A673 (cell line): ENCODE data around the gene DEFB129. TPM values are rescaled to one million over a fixed set of nuclear protein-coding genes. Genes with fewer than 3 reads are reported as not detected.

Experiments used
- BruUV-seq: library from RNA; stranded (reverse); fragments of 400-500 nt; replicated peaks from 2 replicates; lab custom pipeline; 2021; lab: Mats Ljungman, UMichigan
- CTCF ChIA-PET: fragments of 300-600 bp; sonication (Branson Sonifier 250); formaldehyde crosslinking; loops from one replicate; lab custom pipeline; 2022; ENCODE audit warnings: antibody characterized with exemption; lab: Charles Lee
- POLR2A ChIA-PET: fragments of 300-600 bp; sonication (Branson Sonifier 250); formaldehyde crosslinking; loops from one replicate; lab custom pipeline; 2022; ENCODE audit warnings: antibody characterized with exemption; ENCODE audit not compliant: low non-redundant PET; lab: Charles Lee
- DNase-seq: peaks from one replicate; pipeline ENCODE4 v3.0.0-alpha.2; 2015; ENCODE audit warnings: low spot score
- H3K27ac ChIP-seq: fragments of 200-600 bp; sonication (generic); 2 replicates; pipeline ENCODE4 v1.5.1; 2016; ENCODE audit warnings: mixed run types, low read depth, mild to moderate bottlenecking, mixed read lengths, antibody characterized with exemption, low read length; ENCODE audit not compliant: poor library complexity, severe bottlenecking
- H3K27me3 ChIP-seq: fragments of 200-600 bp; sonication (generic); replicated peaks from 2 replicates; pipeline ENCODE4 v1.6.1; 2017; ENCODE audit warnings: mixed run types, low read depth, mild to moderate bottlenecking, mixed read lengths, antibody characterized with exemption, low read length; ENCODE audit not compliant: insufficient read depth, poor library complexity
- H3K36me3 ChIP-seq: fragments of 200-600 bp; sonication (generic); 2 replicates; pipeline ENCODE4 v1.6.1; 2016; ENCODE audit warnings: mixed run types, mild to moderate bottlenecking, mixed read lengths, antibody characterized with exemption, low read length; ENCODE audit not compliant: insufficient read depth, poor library complexity, severe bottlenecking
- H3K4me1 ChIP-seq: fragments of 200-600 bp; sonication (generic); 2 replicates; pipeline ENCODE4 v1.6.1; 2017; ENCODE audit warnings: mixed run types, mild to moderate bottlenecking, mixed read lengths, antibody characterized with exemption, low read length; ENCODE audit not compliant: insufficient read depth, poor library complexity, severe bottlenecking
- H3K4me3 ChIP-seq: fragments of 200-600 bp; sonication (generic); 2 replicates; pipeline ENCODE4 v1.5.1; 2016; ENCODE audit warnings: low read depth, mixed run types, mild to moderate bottlenecking, mixed read lengths, low read length; ENCODE audit not compliant: poor library complexity, severe bottlenecking
- H3K9me3 ChIP-seq: fragments of 200-600 bp; sonication (generic); 2 replicates; pipeline ENCODE4 v1.6.1; 2016; ENCODE audit warnings: mixed run types, low read depth, mild to moderate bottlenecking, mixed read lengths, antibody characterized with exemption, low read length; ENCODE audit not compliant: poor library complexity, severe bottlenecking
- CTCF ChIP-seq: fragments of 300-800, 200-600 bp; sonication (generic); conservative IDR thresholded peaks from 2 replicates; pipeline ENCODE4 v1.5.1; 2017; ENCODE audit warnings: low read depth, mild to moderate bottlenecking, antibody characterized with exemption, low read length, moderate library complexity, mixed read lengths
- EZH2 ChIP-seq: fragments of 200-600 bp; sonication (generic); IDR thresholded peaks from 2 replicates; pipeline ENCODE4 v1.6.1; 2017; ENCODE audit warnings: borderline replicate concordance, low read depth, mild to moderate bottlenecking, mixed read lengths, antibody characterized with exemption, low read length; ENCODE audit not compliant: poor library complexity, severe bottlenecking
- intact Hi-C: fragments of 100-400 bp; cut with micrococcal nuclease; formaldehyde crosslinking; loops from one replicate; pipeline ENCODE4 v1.10.0; 2022; ENCODE audit not compliant: unreplicated experiment
- total RNA-seq: library from RNA; stranded (reverse); gene quantifications from 2 replicates; pipeline ENCODE4 v1.2.3, GENCODE V29; 2021

DEFB129 gene
- total RNA-seq, 1 experiment from 2014 or later, result not detected

GRCh38 chr20:208942-209566 is 18.0 kb upstream of the DEFB129 start:
- Histone ChIP-seq H3K9me3 (no peaks in the 10 kb centered on the region), H3K4me1 (no peaks in the 10 kb centered on the region), H3K27me3 (no peaks in the 10 kb centered on the region), H3K4me3 (no peak overlapping the region), H3K27ac (no peak overlapping the region), H3K36me3 (no peaks in the 10 kb centered on the region)
- CTCF ChIA-PET, result no interaction called here
- intact Hi-C loops, result loop anchor here (2.0 kb wide), 2 partner anchors 58 to 122 kb away; no protein-coding TSS in a partner anchor
- peak; percentile 69 for DNase-seq
- POLR2A ChIA-PET, result no interaction called here
- no TSS peak for BruUV-seq
- no peak for TF ChIP-seq EZH2
- TF ChIP-seq CTCF, result peak; percentile 76

DNA sequence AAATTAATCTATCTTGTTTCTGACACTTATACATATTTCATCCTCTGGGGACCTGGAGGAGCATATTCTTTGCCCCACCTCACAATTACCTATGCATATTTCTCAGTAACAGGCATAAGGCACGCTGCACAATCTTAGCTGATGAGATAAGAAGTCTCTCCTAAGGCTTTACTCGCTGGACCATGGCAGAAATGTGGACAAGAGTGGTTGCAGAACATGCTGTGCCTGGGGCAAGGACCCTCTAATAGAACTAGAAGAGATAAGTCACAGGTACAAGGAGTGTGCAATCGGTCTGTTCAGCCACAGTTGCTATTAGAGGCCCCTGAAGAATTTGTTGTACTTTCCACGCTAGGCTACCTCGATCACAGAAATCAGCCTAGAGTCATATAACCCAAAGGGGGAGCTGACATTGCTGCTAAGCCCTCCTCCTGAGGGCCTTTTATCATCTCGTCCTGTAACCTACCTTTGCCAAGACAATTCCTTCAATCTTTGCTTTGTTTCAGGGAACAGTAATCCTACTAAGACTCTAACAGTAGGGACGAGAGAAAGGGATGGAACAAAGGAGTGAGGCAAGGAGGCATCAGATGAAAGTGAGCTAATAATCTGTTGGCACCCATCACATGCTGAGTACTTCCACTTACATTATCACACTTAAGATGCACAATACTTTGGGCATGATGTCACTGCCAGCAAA is 16.1 kb upstream of the DEFB129 start:
- CTCF ChIA-PET, result no interaction called here
- Histone ChIP-seq H3K27me3 (no peaks in the 10 kb centered on the region), H3K4me1 (no peaks in the 10 kb centered on the region), H3K36me3 (no peaks in the 10 kb centered on the region), H3K27ac (no peak overlapping the region), H3K9me3 (no peaks in the 10 kb centered on the region), H3K4me3 (no peak overlapping the region)
- TF ChIP-seq EZH2, result no peak
- TF ChIP-seq CTCF, result no peak
- POLR2A ChIA-PET, result interaction anchor here (0.7 kb wide), 1 partner anchor 296 kb away, joined by 3 read pairs; no protein-coding TSS in a partner anchor
- no peak for DNase-seq
- intact Hi-C loops, result no loop called here
- no TSS peak for BruUV-seq

DNA sequence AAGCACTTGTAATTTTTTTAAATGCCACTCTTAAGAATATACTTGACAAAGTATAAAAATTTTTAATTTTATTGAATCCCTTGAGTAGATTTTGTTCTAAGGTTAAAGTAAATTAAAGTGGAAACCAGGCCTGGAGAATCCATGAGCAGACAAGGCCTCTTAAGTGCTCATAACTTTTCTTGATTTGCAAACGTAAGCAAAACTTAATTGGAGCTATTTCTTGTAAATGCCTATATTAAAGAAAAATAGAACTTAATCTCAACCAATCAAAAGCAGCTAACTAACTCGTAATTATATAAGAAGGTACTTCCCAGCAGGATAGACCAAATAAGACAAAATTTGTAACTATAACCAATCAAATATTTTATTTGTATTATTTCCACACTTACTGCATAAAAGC is 12.7 kb upstream of the DEFB129 start:
- CTCF ChIA-PET, result no interaction called here
- no peaks in the 10 kb centered on the region for H3K27me3 ChIP-seq
- TF ChIP-seq CTCF, result no peak
- no peak for TF ChIP-seq EZH2
- no peaks in the 10 kb centered on the region for H3K9me3 ChIP-seq
- H3K4me1 ChIP-seq, result no peaks in the 10 kb centered on the region
- BruUV-seq, result no TSS peak
- no peaks in the 10 kb centered on the region for H3K36me3 ChIP-seq
- intact Hi-C loops, result no loop called here
- no peak overlapping the region for H3K27ac ChIP-seq
- no peak for DNase-seq
- POLR2A ChIA-PET, result no interaction called here
- no peak overlapping the region for H3K4me3 ChIP-seq
